CD4-positive, alpha-beta T cell treated with Interleukin-2 at 100 ng/mL for 4 hours (primary cell): ENCODE data around the gene USP37.

ENCODE experiments used
- DNase-seq: peaks from one replicate; pipeline ENCODE4 v3.0.0-alpha.2; 2020; ENCODE audit warnings: low spot score

USP37 gene

DNA sequence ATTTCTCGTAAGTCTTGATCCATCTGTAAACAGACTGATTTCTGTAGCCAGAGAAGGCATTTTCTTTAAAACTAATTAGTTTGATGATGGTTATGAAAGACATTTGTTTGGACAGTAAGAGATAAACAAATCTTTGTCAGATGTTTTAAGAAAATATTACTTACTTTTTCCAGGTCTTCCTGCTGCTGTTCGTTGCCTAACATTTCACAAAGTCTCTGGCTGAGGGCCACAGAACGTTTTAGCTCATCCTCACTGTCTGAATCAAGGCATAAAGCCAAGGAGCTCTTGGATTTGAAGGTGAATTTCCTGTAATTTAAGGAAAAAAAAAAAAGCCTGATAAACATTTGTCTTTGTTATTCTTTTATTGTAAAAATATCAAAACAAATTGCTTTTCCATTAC lies 91.5 kb downstream of the USP37 start:
- no peak for DNase-seq

DNA sequence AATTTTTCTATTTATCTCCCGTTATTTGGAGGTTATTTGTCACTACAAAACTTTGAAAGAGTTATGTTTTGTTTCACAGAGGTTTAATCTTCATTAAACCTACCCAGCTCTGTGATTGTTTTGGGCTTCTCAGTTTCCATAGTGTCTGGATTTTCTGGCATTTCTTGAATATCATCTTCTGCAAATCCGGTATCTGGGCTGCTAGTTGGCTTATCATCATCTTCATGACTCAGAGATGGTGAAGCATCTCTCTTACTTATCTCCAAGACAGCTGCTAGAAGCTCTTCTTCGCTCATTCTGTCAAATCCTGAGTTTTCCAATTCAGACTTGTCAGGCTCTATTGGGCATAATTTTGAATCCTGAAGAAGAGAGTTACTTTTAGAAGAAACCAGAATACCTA lies 93.6 kb downstream of the USP37 start:
- no peak for DNase-seq

DNA sequence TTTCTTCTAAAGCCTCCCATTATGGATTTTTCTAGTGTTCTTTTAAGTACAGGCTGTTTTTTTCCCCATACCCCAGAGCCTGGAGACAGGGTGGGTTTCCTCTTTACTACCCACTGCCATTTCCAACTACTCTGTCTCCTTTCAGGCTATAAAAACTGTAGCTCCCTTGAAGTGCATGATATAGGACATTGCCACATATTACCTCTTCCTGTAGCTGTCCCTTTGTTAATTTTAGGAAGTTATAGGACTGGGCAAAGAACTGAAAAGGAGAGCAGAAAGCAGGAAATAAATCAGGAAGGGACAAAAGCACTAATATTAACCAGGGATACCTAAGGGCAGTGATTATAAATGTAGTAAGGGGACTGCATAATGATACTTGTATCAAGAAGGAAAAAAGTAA lies 95.2 kb downstream of the USP37 start:
- DNase-seq, result no peak

DNA sequence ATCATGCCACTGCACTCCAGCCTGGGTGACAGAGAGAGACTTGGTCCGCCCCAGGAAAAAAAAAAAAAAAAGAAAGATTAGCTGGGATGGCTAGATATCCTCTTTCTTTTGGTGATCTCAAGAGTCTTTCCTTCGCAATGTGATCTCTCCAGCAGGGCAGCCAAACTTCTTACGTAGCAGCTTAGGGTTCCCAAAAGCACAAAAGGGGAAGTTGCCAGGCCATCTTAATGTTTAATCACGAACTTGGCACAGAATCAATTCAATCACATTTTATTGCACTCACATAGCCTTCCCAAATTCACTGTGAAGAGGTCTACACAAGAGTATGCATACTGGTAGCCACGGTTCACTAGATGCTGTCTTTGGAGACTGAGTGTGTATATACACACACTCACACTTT lies 96.2 kb downstream of the USP37 start:
- no peak for DNase-seq

DNA sequence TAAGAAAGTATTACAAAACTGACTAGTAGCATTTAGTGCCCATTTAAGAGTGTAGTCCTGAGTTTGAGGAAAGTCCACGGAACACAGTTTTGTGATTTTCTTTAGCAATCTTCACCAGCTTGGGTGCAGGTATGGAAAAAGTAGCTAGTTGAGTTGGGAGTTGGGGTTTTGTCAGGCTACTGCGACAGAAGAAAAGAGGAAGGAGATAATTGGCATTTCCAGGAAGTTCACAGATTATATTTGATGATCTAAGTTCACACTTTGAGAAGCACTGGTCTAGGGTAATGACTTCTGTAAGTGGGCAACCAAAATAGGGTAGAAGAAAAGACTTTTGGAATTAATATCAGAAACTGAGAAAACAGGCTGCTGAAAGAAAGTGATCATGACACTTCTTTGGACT lies 97.1 kb downstream of the USP37 start:
- no peak for DNase-seq

DNA sequence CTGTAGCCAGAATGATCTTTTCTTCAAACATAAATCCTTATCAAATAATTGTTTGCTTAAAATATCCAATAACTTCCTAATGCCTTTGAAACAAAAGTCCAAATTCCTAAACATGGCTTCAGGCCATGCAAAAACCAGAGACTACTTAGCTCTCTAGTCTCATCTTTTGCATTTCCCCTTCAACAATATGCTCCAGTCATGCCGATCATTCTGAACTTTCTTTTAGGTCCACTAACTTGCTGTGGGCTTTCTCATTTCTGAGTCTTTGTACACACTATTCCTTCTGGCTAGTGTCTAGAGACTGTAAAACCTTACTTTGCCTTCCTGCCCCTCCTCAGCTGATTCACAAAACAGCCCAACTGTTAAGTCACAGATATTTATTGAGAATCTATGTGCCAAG lies 97.7 kb downstream of the USP37 start:
- DNase-seq, result no peak

DNA sequence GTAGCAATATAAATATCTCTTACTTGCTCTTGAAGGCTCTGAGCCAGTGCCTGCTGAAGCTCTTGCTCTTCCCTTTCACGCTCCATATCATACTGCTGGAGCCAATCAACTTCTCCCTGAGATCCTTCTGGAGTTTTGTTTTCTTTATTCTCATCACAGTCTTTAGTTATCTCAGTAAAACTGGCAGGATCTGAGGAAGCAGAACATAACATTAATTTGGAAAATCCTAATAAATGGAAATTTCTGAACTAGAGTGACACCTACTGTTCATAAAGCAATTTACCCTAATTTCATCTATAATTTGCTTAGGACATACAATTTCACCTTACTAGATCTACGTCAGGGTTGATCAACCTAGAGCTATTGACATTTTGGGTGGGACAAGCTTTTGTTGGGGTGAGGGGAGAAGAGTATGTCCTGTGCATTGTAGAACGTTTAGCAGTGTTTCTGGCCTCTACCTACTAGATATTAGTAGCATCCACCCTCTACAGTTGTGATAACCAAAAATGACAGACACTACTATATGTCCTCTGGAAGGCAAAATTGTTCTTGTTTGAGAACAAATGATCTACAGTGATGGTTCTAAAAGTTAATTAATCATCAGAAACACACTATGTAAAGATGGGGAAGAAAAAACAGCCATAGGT lies 102.0 kb downstream of the USP37 start:
- DNase-seq, result peak; percentile 27

DNA sequence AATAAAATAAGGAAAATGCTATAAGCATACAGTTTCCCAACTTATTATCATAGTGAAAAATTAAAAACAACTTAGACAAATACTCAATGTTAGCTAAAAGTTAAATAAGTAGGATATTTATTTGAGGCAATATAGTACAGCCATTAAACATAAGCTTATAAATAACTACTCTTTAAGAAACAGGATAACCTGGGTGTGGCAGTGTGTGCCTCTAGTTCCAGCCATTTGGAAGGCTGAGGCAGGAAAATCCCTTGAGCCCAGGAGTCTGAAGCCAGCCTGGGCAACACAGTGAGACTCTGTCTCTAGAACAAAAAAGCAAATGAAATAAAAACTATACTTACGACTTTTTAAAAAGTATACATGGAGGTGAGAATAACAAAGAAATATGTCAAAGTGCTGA lies 109.6 kb downstream of the USP37 start:
- no peak for DNase-seq

DNA sequence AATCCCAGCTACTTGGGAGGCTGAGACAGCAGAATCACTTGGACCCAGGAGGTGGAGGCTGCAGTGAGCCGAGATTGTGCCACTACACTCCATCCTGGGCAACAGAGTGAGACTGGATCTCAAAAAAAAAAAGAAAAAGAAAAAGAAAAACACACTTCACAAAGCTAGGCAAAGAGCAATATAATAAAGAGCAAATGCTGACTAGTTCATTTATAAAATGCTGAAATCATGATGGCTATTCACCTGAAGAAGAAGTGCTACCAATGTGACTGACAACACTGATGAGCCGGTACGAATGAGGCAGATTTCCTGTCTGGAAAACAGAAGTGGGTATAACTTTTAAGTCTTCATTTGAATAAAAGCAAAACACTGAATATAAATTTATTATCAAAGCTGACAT lies 111.3 kb downstream of the USP37 start:
- DNase-seq, result no peak

DNA sequence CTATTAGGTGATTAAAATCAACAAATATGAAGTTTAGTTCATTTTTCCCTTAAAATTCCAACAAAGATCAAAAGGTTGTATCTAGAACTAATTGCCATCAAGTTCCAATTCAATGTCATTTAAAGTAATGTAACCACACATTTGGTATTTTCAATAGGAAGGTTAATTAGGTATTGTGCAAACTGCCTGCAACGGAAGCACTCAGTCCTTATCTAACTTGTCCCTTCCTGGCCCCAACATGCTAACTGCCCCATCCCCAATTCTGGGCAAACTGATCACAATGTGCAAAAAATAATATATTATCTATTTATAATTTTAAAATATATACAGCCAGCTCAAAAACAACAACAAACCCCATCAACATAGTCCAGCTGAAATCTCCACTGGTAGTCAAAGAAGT lies 116.1 kb downstream of the USP37 start:
- DNase-seq, result no peak

DNA sequence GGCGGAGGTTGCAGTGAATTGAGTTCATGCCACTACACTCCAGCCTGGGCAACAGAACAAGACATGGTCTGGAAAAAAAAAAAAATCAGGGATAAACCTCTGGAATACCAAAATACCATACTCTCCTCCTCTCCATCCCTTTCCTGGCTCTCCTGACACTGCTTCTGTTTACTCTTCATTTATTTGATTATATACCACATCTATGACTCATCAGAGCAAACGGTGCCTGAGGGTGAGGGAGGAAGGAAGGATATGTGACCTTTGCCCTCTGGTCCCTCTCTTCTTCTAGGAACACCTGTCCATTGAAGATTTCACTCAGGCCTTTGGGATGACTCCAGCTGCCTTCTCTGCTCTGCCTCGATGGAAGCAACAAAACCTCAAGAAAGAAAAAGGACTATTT lies 119.2 kb downstream of the USP37 start:
- no peak for DNase-seq

DNA sequence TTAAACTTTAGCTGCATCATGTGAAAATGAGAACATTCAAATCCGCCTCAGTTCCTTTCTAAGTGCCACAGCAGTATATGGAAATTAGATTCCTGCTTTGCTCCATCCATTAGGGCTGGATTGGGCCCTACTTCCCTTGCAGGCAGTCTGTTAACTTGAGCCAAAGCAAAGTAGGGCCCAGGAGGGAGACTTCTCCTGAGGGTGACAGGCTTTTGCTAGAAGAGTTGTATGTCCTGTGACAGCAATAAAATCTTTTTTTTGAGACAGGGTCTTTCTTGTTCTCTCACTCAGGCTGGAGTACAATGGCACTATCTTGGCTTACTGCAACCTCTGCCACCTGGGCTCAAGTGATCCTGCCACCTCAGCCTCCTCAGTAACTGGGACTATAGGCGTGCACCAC lies 121.1 kb downstream of the USP37 start:
- no peak for DNase-seq

DNA sequence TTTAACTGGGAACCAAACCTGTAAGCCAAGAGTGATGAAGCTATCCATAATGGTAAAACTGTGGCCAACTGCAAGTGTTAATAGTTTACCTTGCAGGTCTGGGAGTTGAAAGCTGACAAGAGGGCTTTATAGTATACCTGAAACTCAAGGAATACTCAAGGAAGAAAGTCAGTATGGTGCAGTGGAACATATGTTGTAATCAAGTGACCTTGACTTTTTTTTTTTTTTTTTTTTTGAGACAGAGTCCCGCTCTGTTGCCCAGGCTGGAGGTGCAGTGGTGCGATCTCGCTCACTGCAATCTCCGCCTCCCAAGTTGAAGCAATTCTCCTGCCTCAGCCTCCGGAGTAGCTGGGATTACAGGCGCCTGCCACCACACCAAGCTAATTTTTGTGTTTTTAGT lies 121.6 kb downstream of the USP37 start:
- DNase-seq, result no peak

DNA sequence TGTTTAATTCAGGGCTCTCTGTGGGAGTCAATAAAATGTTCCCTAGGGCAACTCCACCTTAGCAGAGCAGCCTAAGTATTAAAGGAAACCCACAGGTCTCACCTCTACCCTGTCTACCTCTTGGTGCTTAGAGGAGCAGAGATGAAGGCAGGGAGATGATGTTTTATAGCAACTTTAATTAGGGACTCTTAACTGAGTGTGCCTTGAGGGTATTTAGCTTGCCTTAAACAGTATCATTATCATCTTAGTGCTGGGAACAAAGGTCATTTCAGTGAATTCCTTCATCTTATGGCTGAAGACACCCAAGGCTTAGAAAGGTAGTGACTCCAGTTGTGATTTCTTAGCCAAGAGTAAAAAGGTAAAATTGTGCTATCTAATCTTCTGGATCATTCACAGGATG lies 122.5 kb downstream of the USP37 start:
- DNase-seq, result no peak

DNA sequence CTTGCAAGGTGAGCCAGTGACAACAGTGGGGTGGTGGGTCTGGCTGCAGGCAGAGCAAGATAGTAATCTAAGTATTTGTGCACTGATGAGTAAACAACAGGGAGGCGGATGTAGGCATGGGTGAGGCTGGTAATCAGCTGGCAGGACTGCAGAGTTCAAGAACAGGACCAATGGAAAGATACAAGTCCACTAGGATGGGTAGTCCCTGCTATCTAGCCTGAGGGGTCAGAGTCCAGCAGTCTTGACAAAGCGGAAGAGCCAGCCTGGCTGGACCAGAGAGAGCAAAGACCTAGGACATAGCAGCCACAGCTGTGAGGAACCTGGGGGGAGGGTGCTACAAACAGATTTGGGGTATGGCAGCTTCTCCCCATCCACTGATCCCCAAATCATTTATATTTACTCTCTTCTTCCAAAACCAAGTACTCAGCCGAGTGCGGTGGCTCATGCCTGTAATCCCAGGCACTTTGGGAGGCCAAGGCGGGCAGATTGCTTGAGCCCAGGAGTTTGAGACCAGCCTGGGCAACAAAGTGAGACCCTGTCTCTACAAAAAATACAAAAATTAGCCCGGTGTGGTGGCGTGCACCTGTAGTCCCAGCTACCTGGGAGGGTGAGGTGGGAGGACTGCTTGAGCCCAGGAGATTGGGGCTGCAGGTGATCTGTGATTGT lies 123.3 kb downstream of the USP37 start:
- no peak for DNase-seq

DNA sequence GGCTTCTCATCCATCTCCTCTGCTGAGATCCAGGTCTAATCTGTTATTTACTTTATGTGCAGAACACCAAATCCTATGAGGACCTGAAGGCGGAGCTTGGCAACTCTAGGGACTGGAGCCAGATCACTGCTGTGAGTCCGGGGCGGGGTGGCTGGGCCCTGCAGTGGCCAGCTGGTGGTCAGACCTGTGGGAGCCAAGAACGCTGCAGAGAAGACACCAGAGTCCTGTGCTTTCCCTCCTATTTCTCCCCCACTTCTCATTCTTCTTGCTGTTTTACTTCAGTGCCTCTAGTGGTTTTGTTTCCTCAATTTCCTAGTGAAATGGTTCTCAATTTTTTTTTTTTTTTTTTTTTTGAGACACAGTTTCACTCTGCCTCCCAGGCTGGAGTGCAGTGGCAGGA lies 129.6 kb downstream of the USP37 start:
- DNase-seq, result no peak

DNA sequence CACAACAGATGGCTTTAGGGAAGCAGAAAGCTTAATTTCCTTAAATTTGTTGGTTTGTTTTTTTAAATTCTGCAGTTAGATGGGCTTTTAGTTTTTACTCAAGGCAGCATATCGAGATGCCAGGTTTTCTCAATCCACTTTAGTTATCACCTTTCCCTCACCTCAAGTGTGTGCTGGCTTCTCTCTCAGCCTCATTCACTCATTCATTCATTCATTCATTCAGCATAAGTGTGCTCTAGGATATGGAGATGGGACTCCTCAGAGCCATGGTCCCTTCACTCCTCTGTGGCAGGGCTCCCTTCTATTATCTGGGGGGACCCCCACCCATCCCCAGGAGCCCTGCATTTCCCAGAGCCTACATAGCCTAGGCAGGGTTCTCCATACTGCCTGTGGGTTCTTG lies 130.2 kb downstream of the USP37 start:
- no peak for DNase-seq

DNA sequence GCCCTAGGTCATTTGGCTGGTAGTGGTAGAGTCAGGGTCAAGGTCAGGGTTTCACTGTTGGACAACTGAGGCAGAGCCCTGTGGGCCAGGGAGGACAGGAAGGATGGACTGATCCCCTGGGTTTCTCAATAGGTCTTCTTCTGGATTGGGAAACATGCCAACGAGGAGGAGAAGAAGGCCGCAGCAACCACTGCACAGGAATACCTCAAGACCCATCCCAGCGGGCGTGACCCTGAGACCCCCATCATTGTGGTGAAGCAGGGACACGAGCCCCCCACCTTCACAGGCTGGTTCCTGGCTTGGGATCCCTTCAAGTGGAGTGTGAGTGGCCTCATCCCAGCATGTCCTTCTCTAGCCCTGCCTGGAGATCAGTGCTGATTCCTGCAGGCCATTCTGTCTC lies 131.2 kb downstream of the USP37 start:
- DNase-seq, result no peak

DNA sequence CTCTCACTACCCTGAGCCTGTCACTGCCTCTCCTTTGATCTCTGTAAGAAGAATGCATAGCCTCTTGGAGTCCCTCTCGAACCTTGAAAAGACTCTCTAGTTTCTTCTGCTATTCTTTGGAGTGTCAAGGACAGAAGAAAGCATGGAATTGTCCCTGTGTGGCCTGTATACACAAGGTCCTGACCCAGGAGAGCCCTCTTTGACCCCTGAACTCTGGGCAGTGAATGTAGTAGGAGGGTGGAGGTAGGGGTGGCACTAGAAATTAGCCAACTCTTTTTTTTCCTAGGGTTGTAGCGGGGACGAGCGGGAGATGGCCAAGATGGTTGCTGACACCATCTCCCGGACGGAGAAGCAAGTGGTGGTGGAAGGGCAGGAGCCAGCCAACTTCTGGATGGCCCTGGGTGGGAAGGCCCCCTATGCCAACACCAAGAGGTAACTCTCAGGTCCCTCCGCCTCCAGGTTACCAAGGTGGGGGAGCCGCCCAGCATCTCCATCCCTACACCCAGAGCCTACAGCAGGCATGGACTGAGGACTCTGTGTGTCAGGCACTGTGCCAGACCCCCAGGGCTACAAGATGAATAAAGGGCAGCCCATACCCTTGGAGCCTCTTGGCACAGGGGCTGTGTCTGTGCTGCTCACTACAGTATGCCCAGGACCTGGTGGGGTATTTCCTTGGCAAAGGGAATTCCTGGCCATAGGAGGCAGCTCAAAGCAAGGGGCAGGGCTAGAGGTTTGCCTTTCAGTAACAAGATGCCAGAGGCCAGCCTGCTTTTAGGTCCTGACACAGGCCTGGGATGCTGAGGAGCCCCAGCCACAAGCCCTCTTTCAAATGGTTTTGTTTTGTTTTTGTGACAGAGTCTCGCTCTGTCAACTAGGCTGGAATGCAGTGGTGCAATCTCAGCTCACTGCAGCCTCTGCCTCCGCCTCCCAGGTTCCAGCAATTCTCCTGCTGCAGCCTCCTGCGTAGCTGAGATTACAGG lies 132.9 kb downstream of the USP37 start:
- no peak for DNase-seq

DNA sequence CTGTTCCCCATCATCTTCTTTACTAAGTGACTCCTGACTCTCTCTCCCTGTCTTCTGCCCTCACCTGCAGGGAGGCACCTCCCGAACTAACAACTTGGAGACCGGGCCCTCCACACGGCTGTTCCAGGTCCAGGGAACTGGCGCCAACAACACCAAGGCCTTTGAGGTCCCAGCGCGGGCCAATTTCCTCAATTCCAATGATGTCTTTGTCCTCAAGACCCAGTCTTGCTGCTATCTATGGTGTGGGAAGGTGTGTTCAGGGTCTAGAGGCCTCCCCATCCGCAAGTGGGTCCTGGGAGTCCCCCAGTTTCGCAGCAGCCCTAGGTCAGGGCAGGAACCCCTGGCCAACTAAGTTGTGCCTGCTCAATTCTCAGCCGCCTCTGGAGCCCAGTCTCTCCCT lies 133.7 kb downstream of the USP37 start:
- no peak for DNase-seq

DNA sequence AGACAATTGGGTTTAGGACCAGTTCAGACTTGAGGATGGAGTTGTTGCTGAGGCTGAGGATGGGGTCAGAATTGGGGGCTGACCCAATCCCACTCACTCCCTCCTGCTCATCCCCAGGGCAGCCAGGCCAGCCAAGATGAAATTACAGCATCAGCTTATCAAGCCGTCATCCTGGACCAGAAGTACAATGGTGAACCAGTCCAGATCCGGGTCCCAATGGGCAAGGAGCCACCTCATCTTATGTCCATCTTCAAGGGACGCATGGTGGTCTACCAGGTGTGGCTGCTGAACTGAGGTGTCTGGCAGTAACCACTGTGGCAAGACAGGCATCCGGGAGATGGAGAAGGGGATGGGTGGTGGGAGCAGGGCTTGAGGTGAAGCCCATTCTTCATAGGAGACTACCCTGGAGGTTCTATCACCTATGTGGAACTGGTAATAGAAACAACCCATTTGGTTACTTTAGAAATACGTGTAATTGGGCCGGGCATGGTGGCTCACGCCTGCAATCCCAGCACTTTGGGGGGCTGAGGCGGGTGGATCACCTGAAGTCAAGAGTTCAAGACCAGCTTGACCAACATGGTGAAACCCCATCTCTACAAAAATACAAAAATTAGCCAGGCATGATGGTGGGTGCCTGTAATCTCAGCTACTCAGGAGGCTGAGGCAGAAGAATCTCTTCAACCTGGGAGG lies 135.3 kb downstream of the USP37 start:
- no peak for DNase-seq

DNA sequence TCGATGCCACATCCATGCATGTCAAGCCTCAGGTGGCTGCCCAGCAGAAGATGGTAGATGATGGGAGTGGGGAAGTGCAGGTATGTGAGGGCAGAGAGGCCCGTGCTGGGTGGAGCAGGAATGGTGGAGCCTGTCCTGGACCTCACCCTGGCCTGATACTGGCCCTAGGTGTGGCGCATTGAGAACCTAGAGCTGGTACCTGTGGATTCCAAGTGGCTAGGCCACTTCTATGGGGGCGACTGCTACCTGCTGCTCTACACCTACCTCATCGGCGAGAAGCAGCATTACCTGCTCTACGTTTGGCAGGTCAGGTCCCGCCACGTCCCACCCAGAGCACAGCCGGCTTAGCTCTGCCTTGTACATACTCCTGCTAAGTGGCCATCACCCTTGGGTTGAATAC lies 136.3 kb downstream of the USP37 start:
- no peak for DNase-seq

DNA sequence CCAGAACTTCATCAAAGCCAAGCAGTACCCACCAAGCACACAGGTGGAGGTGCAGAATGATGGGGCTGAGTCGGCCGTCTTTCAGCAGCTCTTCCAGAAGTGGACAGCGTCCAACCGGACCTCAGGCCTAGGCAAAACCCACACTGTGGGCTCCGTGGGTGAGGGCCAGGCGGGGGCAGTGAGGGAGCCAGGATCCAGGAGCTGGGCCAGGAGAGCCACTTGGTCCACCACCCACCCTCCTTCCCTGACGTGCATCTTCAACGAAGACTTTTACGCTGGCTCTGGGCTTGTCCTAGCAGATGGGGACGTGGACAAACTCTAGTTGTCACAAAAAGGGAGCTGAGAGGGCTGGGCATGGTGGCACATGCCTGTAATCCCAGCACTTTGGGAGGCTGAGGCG lies 137.4 kb downstream of the USP37 start:
- DNase-seq, result no peak
